Embryonic facial prominence (tissue), 1 donor: ENCODE measurements around the gene PRSS3.
"Not testable (repeated sequence)": the region's sequence is repeated elsewhere in the genome, so short reads cannot be mapped to it uniquely, and the experiment has no call there.

ENCODE experiments used
- DNase-seq: peaks from one replicate; pipeline ENCODE4 v3.0.0-alpha.2; 2016; ENCODE audit errors: extremely low spot score

The PRSS3 gene

DNA sequence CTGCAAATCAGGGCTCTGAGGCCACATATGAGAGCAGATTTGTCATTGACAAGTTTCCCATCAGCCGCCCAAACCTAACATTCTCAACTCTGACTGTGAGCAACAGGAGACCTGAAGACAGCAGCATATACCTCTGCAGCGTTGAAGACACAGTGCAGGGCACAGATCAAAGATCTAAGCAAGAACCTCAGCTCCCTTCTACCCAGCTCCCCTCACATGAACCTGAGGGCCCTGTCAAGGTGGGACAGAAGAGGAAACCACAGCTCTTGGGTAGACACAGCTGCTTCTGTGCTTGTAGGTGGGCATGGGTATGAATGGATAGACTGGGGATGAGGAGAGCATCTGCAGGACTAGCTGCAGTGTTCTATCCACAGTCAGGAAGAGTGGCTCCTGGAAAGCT, 8.7 kb upstream of the PRSS3 start:
- DNase-seq = no peak

DNA sequence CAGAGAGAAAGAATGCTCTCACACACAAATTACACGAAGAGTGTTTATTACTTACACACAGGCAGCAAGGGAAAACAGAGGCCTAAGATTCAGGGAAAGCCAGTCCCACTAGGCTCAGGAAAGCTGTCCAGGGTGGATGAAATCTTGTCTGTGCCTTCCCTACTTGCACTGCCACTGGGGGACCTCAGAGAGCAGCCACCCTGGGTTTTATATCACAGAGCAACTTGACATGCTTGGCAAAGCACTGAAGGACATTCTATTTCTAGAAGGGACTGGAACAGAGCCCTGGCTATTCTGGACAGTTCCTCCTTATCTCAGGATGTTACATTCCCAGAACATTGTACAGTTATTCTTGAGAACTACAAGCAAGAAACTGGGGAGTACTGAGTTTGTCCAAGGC, 7.5 kb upstream of the PRSS3 start:
- no peak for DNase-seq

DNA sequence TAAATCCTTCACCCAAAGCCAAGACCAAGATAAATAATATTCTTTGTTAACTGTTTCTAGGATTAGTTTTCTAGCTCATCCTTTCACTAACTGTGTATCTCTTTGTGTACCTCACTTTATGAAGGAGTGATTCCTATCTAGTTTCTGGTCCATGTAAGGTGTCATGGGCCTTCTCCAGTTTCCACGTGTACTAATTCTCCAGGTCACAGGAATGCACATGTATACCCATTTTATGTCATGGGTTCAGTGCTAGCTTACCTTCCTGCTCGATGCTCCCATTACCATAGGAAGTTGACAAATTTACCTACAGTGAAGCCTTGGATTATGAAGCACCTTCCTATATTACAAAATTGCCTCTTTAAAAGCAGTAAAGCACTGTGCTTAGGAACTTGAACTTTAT, 5.9 kb upstream of the PRSS3 start:
- not testable (repeated sequence) for DNase-seq

DNA sequence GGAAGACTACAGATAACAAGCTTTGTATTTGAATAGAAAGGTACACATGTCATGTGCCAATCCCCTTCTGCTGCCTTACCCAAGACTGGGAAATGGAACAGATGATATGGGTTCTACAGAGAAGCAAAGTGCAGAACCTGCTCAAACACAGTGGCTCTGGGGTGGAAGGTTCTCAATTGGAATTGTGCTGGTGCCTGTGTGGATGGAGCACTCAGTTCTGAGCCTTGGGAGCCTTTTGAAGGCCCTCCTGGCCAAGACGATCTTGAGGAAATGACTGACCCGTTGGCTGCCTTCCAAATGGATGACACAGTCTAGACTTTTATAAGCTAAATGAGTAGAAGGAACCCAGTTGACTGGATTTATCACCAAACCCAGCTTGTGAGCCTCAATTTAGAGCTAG, 4.2 kb upstream of the PRSS3 start:
- no peak for DNase-seq

DNA sequence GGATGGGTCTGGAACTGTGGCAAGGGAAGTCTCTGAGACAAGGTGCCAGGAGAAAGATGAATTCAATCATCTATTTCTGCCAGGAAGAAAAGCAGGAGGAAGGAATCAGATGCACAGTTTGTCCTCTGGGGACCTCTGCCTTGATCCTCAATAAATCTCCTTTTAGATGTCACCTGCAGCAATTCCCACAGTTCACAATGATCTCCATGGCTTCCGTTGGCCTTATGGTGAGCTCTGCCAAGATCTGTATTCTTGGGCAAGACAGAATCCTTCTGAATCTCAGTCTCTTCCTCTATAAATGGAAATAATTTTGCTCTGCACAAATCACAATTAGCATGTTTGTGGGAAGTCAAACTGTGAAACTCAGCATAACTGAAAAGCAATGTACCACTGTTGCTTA, 1.9 kb upstream of the PRSS3 start:
- not testable (repeated sequence) for DNase-seq

- DNase-seq = no peak
These were observed 801 bp upstream of the PRSS3 start for GRCh38 chr9:33794560-33794959.

- DNase-seq = no peak
These were observed 458 bp downstream of the PRSS3 start for GRCh38 chr9:33795819-33796218.

- not testable (repeated sequence) for DNase-seq
These were observed 1.3 kb downstream of the PRSS3 start for GRCh38 chr9:33796679-33797078.

- DNase-seq = no peak
These were observed 2.5 kb downstream of the PRSS3 start for GRCh38 chr9:33797837-33798236.

DNA sequence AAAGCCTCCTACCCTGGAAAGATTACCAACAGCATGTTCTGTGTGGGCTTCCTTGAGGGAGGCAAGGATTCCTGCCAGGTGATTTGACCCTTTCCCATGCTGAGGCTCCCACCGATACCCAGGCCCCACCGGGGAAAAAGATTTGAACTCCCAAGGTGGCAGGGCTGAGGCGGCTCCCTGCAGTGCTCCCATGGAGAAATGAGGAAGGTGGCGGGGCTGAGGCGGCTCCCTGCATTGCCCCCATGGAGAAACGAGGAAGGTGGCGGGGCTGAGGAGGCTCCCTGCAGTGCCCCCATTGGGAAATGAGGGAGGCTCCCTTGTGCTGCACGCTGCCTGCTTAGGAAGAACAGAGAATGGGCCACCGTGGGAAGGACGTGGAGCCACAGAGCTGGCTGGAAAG, 3.2 kb downstream of the PRSS3 start:
- DNase-seq = no peak

DNA sequence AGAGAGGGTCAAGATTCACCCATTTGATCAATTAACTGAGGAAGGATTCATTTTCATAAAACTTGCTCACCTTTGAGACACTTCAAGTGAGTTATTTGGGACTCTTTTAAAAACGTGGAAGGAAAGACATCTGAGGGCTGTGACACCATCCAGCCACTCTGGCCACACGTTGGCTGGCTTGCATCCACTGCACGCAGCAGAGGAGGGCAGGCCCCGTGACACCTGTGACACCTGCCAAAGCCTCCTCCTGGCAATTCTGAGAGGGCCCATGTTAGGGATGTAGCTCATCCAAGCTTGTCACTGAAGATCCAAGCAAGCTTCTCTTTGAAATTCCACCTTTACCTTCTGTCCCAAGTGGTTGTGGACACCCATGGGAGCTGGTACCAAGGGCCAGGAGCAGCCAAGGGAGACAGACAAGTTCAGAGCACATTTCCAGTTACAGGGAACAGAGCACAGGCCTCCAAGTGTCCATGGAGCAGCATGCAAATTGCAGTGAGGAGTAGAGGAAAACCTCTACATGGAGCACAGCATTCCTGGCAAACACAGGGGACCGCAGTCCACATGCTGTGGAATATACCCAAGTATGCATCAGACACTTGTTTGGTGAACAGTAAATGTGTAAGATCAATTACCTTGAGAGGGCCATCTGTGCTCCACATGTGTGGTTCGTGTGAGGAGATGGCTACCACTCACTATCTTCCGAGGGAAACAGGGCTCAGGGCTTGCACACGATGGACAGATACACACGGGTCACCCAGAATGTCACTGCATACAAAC, 4.8 kb downstream of the PRSS3 start:
- no peak for DNase-seq

- DNase-seq = no peak
These were observed 5.5 kb downstream of the PRSS3 start for GRCh38 chr9:33800886-33801285.

GRCh38 chr9:33801943-33802500, 6.7 kb downstream of the PRSS3 start:
- DNase-seq = not testable (repeated sequence)

DNA sequence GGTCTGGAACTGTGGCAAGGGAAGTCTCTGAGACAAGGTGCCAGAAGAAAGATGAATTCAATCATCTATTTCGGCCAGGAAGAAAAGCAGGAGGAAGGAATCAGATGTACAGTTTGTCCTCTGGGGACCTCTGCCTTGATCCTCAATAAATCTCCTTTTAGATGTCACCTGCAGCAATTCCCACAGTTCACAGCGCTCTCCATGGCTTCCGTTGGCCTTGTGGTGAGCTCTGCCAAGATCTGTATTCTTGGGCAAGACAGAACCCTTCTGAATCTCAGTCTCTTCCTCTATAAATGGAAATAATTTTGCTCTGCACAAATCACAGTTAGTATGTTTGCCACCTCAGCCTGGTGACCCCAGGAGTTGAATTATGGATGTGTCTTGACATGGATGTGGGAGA, 8.8 kb downstream of the PRSS3 start:
- not testable (repeated sequence) for DNase-seq

GRCh38 chr9:33807156-33807555, 11.8 kb downstream of the PRSS3 start:
- not testable (repeated sequence) for DNase-seq

- DNase-seq = not testable (repeated sequence)
These were observed 13.6 kb downstream of the PRSS3 start for GRCh38 chr9:33808979-33809322.

GRCh38 chr9:33809506-33809905, 14.1 kb downstream of the PRSS3 start:
- no peak for DNase-seq

DNA sequence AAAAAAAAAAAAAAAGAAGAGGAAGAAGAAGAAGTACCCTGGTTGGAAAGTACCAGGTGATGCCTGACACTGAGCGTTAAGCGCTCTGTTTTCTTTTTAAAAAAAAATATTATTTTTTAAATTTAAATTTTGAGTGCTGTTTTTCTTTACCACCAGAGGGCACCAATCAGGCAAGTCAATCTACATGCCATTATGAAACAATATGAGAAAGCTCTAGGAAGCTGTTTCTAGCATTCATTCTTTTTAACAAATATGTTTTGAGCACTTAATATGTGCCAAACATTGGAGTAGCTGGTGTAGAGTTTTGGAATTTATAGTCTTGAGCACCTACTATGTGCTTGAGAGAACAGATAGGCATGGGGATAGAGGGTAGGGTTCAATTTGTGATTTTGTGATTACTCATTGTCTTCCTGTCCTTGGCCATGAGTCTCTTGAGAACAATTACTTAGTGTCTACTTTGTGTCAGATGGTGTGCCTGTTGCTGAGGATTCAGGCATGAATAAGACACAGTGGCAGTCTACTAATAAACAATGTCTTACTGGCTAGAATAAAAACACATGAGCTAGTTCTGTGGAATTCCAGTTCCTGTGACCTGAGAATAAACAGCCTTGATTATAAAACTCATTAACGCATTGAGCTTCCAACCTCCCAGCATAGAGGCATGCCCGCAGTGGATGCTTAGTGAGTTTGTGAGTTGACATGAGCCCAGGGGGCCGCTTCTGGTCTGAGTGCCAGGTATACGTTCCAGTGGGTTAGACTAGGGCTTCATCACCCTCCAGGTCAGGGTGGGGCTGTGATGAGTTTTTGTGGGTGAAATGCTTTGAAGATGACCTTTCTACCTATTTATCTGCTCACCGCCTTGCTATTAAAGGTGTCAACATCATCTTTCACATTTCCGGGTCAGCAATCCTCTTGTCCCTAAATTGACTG, 18.6 kb downstream of the PRSS3 start:
- DNase-seq = peak; percentile 32

DNA sequence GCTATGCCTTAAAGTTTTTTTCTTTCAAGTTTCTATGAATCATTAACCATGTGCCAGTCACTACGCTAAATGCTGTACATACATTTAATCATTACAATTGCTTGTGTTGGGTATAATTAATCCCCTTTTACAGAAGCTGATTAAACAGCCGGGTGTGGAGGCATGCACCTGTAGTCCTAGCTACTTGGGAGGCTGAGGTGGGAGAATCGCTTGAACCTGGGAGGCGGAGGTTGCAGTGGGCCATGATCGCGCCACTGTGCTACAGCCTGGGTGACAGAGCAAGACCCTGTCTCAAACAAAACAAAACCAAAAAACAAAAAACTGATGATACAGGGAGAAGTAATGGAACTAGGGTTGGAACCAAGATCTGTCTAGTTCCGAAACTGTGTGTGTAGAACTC, 20.4 kb downstream of the PRSS3 start:
- DNase-seq = no peak

DNA sequence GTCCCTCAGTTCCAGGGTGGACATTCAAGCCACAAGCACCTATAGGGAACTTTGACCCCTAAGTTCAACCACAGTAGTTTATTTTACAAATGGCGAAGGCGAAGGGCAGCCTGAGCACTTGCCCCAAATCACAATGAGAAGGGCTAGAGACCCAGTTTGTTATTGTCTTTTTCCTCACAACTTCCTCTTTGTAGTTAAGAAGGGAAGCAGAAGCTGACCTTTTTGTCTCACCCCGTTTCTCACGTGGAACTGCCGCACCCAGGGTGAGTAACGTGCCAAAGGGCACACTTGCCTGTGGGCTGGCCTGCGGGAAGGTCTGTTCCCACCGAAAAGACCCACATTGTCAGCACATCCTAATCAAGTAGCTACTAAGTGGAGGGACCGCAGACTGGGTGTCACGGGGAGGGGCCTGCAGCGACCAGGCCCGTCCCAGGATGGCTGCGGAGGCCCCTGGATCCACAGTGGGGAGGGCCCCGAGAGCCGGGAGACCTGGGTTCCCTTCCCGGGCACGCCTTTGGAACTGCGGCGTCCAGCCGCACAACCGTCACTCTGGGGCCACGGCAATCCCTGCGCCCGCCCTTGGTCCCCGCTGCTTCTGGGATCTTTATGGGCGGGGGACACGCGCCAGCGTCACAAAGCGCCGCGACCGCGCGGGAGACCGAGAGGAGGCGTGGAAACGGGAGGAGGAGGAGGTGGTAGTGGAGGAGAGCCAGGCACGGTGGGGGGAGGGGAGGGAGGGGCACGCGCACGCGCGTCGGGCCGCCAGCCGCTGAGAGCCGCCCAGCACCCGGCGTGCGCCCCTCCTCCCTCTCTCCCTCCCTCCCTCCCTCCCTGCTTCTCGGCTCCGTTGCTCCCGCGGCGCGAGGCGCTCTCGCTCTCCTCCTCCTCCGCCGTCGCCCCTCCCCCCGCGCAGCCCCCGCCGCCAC, 21.2 kb downstream of the PRSS3 start, which contains the start of gene UBE2R2:
Gene UBE2R2 (plus strand): TSS at position 834 of the 926 bp plus-strand sequence. CDS start 598 bp downstream, outside the sequence.
- peak; percentile 89 for DNase-seq
